Measurements from ENCODE around the gene HOXA2. TPM values are rescaled to one million over a fixed set of nuclear protein-coding genes. Genes with fewer than 3 reads are reported as not detected.
A peak's percentile ranks its signal among the peaks of the same experiment; 100 is the strongest.

HOXA2 gene
- total RNA-seq, 2 donors from 2014 or later: 1.4 TPM; not detected in 1

DNA sequence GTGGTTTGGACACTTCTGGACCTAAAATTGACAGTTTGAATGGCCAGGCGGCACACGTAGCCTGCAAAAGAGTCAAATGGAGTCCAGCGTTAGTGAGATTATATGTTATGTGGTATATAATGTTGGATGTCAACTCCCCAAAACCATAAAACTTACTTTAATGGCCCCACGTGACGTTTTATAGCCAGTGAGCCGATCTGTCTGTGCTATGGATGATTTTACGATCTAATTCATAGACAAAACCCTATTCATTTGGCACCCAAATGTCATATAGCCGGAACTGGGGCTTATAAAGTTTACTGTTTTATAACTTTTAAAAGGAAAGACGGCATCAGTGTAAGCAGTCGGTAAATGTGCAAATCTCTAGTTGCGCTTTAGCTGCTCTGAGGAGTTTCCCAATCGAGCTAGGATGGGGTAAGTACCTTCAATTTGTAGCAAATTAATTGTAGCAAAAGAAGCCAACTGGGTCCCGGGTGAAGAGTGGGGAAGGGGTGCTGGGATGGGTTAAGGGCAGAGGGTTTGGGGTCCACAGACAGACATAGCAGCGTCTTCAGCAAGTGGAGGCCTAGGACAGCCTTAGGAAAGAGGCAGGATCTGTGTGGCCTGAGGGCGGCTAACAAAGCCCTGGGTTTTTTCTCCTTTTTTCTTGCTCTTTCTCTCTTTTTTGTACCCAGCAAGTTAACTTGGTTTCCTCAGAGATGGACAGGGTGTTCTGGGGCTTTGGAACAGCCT, 37.8 kb upstream of the HOXA2 start:
- no peaks in the 10 kb centered on the region for H3K9me3 ChIP-seq
- H3K27me3 ChIP-seq (replicated peaks; ENCODE audit: insufficient read depth): no peaks in the 10 kb centered on the region
- intact Hi-C loops (cut with DNase I): no loop called here
- DNase-seq (ENCODE audit: low spot score): no peak
- H3K27ac ChIP-seq: no peak overlapping the region
- no peak overlapping the region for H3K4me3 ChIP-seq
- no peaks in the 10 kb centered on the region for H3K36me3 ChIP-seq
- WGBS: 63% methylated on average over 15 of the region's 15 CpGs
- no peak for TF ChIP-seq POLR2A (IDR thresholded peaks at IDR 0.05)
- no peaks in the 10 kb centered on the region for H3K4me1 ChIP-seq (replicated peaks)

DNA sequence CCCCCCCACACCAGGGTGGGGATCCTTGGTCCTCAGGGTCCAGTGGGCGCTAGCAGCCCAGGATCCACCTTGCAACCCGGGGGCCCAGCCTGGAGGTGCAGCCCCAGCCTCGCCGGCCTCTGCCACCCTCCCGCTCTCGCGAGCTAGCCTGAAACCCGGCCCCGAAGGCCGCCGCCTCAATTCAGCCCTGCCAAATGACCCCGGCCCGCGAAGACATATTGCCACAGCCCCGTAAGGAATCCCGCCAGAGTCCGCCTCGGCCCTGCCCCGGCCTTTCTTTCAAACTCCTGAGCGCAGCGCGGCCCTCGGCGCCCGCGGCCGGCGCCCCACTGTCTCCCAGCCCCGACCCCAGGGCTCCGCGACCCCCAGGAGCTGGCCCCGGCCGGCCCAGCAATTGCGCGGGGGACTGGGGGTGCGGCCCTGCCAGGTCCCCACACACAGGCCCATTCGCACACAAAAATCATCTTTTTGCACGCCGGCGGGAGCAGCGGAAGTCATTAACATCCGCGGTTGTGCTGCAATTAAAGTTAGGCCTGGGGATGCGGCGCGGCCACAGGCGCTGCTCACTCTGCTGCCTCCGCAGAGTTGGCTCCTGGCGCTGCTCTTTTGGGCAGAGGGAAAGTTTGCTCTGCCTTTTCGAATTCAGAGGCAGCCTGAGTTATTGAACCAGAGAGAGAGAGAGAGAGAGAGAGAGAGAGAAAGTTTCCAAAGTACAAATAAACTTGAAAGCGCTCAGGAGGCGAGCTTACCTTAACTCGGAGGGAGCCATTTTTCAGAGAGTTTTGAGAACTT, 37.0 kb upstream of the HOXA2 start:
- no peak for DNase-seq (ENCODE audit: low spot score)
- no peaks in the 10 kb centered on the region for H3K9me3 ChIP-seq
- no peaks in the 10 kb centered on the region for H3K4me1 ChIP-seq (replicated peaks)
- peak overlapping the region in 1 of 2 donors; percentile 27 for H3K27ac ChIP-seq
- no peaks in the 10 kb centered on the region for H3K36me3 ChIP-seq
- no peaks in the 10 kb centered on the region for H3K27me3 ChIP-seq (replicated peaks; ENCODE audit: insufficient read depth)
- 70% methylated on average over 48 of the region's 53 CpGs for WGBS
- TF ChIP-seq, protein P1, sequence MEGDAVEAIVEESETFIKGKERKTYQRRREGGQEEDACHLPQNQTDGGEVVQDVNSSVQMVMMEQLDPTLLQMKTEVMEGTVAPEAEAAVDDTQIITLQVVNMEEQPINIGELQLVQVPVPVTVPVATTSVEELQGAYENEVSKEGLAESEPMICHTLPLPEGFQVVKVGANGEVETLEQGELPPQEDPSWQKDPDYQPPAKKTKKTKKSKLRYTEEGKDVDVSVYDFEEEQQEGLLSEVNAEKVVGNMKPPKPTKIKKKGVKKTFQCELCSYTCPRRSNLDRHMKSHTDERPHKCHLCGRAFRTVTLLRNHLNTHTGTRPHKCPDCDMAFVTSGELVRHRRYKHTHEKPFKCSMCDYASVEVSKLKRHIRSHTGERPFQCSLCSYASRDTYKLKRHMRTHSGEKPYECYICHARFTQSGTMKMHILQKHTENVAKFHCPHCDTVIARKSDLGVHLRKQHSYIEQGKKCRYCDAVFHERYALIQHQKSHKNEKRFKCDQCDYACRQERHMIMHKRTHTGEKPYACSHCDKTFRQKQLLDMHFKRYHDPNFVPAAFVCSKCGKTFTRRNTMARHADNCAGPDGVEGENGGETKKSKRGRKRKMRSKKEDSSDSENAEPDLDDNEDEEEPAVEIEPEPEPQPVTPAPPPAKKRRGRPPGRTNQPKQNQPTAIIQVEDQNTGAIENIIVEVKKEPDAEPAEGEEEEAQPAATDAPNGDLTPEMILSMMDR (IDR thresholded peaks at IDR 0.05): no peak
- no peak for TF ChIP-seq POLR2AphosphoS5 (IDR thresholded peaks at IDR 0.05)
- TF ChIP-seq POLR2A (IDR thresholded peaks at IDR 0.05): no peak
- peak overlapping the region in 1 of 2 donors; percentile 16 for H3K4me3 ChIP-seq
- intact Hi-C loops (cut with DNase I): no loop called here

DNA sequence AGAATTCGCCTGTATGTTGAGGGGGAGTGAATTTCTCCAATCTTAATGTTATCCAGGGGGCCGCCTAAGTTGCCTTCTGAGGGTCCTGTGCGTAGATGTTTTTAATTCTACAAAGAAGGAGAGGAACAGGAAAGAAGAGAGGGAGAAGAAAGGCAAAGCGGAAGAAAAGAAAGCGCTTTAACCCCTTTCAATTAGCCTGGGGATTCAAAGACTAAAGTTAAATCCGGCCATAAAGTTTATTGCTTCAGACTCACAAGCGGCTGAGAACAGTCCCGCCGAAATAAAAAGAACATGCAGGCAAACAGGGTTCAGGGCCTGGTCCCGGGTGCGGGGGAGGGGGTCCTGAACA, 36.5 kb upstream of the HOXA2 start:
- intact Hi-C loops (cut with DNase I): no loop called here
- TF ChIP-seq POLR2AphosphoS5 (IDR thresholded peaks at IDR 0.05) (no peak), POLR2A (IDR thresholded peaks at IDR 0.05) (no peak)
- TF ChIP-seq, protein P1 (IDR thresholded peaks at IDR 0.05): no peak
- no peaks in the 10 kb centered on the region for H3K27me3 ChIP-seq (replicated peaks; ENCODE audit: insufficient read depth)
- H3K9me3 ChIP-seq: no peaks in the 10 kb centered on the region
- 70% methylated on average over 11 of the region's 11 CpGs for WGBS
- no peak overlapping the region for H3K4me3 ChIP-seq
- H3K36me3 ChIP-seq: no peaks in the 10 kb centered on the region
- H3K4me1 ChIP-seq (replicated peaks): no peaks in the 10 kb centered on the region
- DNase-seq (ENCODE audit: low spot score): no peak
- peak overlapping the region in 1 of 2 donors; percentile 37 for H3K27ac ChIP-seq

DNA sequence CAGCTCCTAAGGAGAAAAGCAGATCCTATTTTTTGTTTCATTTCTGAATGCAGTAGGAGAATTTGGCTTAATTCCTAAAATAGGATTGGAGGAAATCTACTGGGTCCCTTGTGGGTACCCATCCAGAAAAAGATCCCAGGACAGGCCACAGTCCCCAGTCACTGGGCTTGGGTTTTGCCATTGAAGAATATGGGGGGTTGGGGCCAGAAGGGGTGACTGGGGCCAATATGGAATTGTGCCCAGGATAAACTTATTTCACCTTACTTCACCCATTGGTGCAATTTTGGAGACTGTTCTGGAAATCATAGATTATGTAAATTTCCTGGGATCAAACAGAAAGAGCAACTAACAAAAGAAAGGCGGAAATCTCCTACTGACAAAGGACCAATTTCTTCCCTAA, 36.0 kb upstream of the HOXA2 start:
- Histone ChIP-seq H3K27me3 (replicated peaks; ENCODE audit: insufficient read depth) (no peaks in the 10 kb centered on the region), H3K4me3 (no peak overlapping the region), H3K27ac (peak overlapping the region in 1 of 2 donors; percentile 37)

DNA sequence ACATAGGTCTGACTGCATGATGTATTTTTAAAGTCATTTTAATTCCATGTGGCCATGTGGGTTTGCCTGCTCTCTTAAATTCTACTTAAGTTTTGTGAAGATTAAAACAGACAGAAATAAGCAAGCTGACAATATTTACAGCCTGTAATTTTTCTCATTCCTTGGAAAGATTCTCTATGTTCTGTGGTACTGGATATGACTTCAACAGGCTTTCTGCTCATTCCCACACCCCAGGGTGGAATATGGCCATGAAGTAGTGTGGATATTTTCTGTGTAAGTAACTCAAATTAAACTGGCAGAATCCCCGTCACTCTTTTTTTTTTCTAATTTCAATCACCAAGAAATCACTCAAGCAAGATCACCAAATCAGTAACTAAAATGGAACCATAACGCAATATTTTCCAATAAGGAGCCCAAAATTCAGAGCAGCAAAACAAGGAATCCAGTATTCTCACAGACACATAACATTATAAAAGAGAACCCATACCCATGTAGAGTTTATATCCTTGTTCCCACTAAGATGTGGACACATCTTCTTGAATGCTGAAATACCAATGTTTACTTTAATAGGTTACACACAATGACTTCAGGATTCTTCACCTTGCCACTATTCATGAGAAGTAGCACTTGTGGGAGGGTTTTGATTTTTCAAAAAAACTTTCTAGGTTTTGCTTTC, 35.3 kb upstream of the HOXA2 start:
- WGBS: 90% methylated on average over 2 of the region's 2 CpGs
- intact Hi-C loops (cut with DNase I): no loop called here
- no peak for DNase-seq (ENCODE audit: low spot score)
- Histone ChIP-seq H3K27me3 (replicated peaks; ENCODE audit: insufficient read depth) (no peaks in the 10 kb centered on the region), H3K27ac (peak overlapping the region in 1 of 2 donors; percentile 34), H3K4me1 (replicated peaks) (no peaks in the 10 kb centered on the region), H3K4me3 (no peak overlapping the region), H3K36me3 (no peaks in the 10 kb centered on the region), H3K9me3 (no peaks in the 10 kb centered on the region)
- TF ChIP-seq, protein P1 (IDR thresholded peaks at IDR 0.05): no peak
- no peak for TF ChIP-seq POLR2A (IDR thresholded peaks at IDR 0.05)
- TF ChIP-seq POLR2AphosphoS5 (IDR thresholded peaks at IDR 0.05): no peak

More for the DNA sequence above, 36.0 kb upstream of the HOXA2 start:
- 85% methylated on average over 1 of the region's 1 CpG for WGBS
- TF ChIP-seq POLR2AphosphoS5 (IDR thresholded peaks at IDR 0.05) (no peak), POLR2A (IDR thresholded peaks at IDR 0.05) (no peak)
- TF ChIP-seq, protein P1 (IDR thresholded peaks at IDR 0.05): no peak
- Histone ChIP-seq H3K9me3 (no peaks in the 10 kb centered on the region), H3K4me1 (replicated peaks) (no peaks in the 10 kb centered on the region), H3K36me3 (no peaks in the 10 kb centered on the region)
- intact Hi-C loops (cut with DNase I): no loop called here
- no peak for DNase-seq (ENCODE audit: low spot score)

All from prostate gland (tissue), 2 donors.